ENCODE results near the gene PCDHGA11. TPM values are rescaled to one million over a fixed set of nuclear protein-coding genes. Genes with fewer than 3 reads are reported as not detected.
"Not testable (repeated sequence)": the region's sequence is repeated elsewhere in the genome, so short reads cannot be mapped to it uniquely, and the experiment has no call there.

PCDHGA11 gene
- total RNA-seq, 1 donor: 12.3 TPM

- H3K4me1 ChIP-seq (ENCODE audit: insufficient read depth, low read length): no peaks in the 10 kb centered on the region
- peaks cover 8% of the 10 kb centered on the region for H3K9me3 ChIP-seq (ENCODE audit: low read depth, low read length)
- no peak overlapping the region for H3K27ac ChIP-seq (ENCODE audit: low read depth, low read length)
- peak overlapping the region; percentile 21 for H3K4me2 ChIP-seq (ENCODE audit: insufficient read depth, low read length)
- peak overlapping the region; percentile 68 for H3K4me3 ChIP-seq (ENCODE audit: insufficient read depth, low read length)
- H3K27me3 ChIP-seq (ENCODE audit: insufficient read depth, low read length): peaks cover 16% of the 10 kb centered on the region
- TF ChIP-seq, protein P1, sequence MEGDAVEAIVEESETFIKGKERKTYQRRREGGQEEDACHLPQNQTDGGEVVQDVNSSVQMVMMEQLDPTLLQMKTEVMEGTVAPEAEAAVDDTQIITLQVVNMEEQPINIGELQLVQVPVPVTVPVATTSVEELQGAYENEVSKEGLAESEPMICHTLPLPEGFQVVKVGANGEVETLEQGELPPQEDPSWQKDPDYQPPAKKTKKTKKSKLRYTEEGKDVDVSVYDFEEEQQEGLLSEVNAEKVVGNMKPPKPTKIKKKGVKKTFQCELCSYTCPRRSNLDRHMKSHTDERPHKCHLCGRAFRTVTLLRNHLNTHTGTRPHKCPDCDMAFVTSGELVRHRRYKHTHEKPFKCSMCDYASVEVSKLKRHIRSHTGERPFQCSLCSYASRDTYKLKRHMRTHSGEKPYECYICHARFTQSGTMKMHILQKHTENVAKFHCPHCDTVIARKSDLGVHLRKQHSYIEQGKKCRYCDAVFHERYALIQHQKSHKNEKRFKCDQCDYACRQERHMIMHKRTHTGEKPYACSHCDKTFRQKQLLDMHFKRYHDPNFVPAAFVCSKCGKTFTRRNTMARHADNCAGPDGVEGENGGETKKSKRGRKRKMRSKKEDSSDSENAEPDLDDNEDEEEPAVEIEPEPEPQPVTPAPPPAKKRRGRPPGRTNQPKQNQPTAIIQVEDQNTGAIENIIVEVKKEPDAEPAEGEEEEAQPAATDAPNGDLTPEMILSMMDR (IDR thresholded peaks at IDR 0.05; ENCODE audit: extremely low read depth, low read depth, low read length): no peak
- no peak for DNase-seq (ENCODE audit: insufficient read length, low spot score, missing footprints)
- H4K20me1 ChIP-seq (ENCODE audit: insufficient read depth, low read length): no peaks in the 10 kb centered on the region
- H3K79me2 ChIP-seq (ENCODE audit: insufficient read depth, low read length): no peaks in the 10 kb centered on the region
- no peaks in the 10 kb centered on the region for H3K36me3 ChIP-seq (ENCODE audit: insufficient read depth, low read length)
- no peak overlapping the region for H2AFZ ChIP-seq (ENCODE audit: low read length)
These were observed 46.2 kb upstream of the PCDHGA11 start for GRCh38 chr5:141374627-141375026.

GRCh38 chr5:141375444-141376155, 45.3 kb upstream of the PCDHGA11 start:
- peaks cover 15% of the 10 kb centered on the region for H3K27me3 ChIP-seq (ENCODE audit: insufficient read depth, low read length)
- H3K27ac ChIP-seq (ENCODE audit: low read depth, low read length); H3K36me3 ChIP-seq (ENCODE audit: insufficient read depth, low read length); H3K9me3 ChIP-seq (ENCODE audit: low read depth, low read length); H3K79me2 ChIP-seq (ENCODE audit: insufficient read depth, low read length); H4K20me1 ChIP-seq (ENCODE audit: insufficient read depth, low read length); DNase-seq (ENCODE audit: insufficient read length, low spot score, missing footprints); H3K4me1 ChIP-seq (ENCODE audit: insufficient read depth, low read length); H3K4me2 ChIP-seq (ENCODE audit: insufficient read depth, low read length); H3K4me3 ChIP-seq (ENCODE audit: insufficient read depth, low read length); H2AFZ ChIP-seq (ENCODE audit: low read length): not testable (repeated sequence)

GRCh38 chr5:141382469-141383294, 38.2 kb upstream of the PCDHGA11 start, which contains the start of gene PCDHGA7:
Gene PCDHGA7, plus strand, starts transcription at chr5:141382742. Its CDS starts 158 bp downstream, at chr5:141382900.
- Histone ChIP-seq H2AFZ (ENCODE audit: low read length) (peak within 1 kb of the TSS; percentile 58), H3K27me3 (ENCODE audit: insufficient read depth, low read length) (no peaks in the 10 kb centered on the region), H3K79me2 (ENCODE audit: insufficient read depth, low read length) (no peaks in the 10 kb centered on the region), H3K9me3 (ENCODE audit: low read depth, low read length) (no peaks in the 10 kb centered on the region), H3K4me3 (ENCODE audit: insufficient read depth, low read length) (peak within 1 kb of the TSS; percentile 71), H3K4me1 (ENCODE audit: insufficient read depth, low read length) (no peaks in the 10 kb centered on the region), H3K36me3 (ENCODE audit: insufficient read depth, low read length) (no peaks in the 10 kb centered on the region), H4K20me1 (ENCODE audit: insufficient read depth, low read length) (no peaks in the 10 kb centered on the region), H3K27ac (ENCODE audit: low read depth, low read length) (no peak within 1 kb of the TSS), H3K4me2 (ENCODE audit: insufficient read depth, low read length) (peak within 1 kb of the TSS; percentile 77)
- TF ChIP-seq, protein P1 (IDR thresholded peaks at IDR 0.05; ENCODE audit: extremely low read depth, low read depth, low read length): peak; percentile 65
- DNase-seq (ENCODE audit: insufficient read length, low spot score, missing footprints): peak; percentile 93

DNA sequence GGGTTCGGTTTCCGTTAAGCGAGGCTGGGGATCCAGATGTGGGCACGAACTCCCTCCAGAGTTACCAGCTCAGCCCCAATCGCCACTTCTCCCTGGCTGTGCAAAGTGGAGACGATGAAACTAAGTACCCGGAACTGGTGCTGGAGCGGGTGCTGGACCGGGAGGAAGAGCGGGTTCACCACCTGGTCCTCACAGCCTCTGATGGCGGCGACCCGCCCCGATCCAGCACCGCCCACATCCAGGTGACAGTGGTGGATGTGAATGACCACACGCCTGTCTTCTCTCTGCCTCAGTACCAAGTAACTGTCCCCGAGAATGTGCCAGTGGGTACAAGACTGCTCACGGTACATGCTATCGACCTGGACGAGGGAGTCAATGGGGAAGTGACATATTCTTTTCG, 37.5 kb upstream of the PCDHGA11 start:
- Histone ChIP-seq H3K27me3 (ENCODE audit: insufficient read depth, low read length) (no peaks in the 10 kb centered on the region), H3K9me3 (ENCODE audit: low read depth, low read length) (peaks cover 2% of the 10 kb centered on the region), H4K20me1 (ENCODE audit: insufficient read depth, low read length) (no peaks in the 10 kb centered on the region), H3K79me2 (ENCODE audit: insufficient read depth, low read length) (no peaks in the 10 kb centered on the region), H3K4me2 (ENCODE audit: insufficient read depth, low read length) (peak overlapping the region; percentile 77), H3K36me3 (ENCODE audit: insufficient read depth, low read length) (no peaks in the 10 kb centered on the region), H2AFZ (ENCODE audit: low read length) (peak overlapping the region; percentile 58), H3K4me1 (ENCODE audit: insufficient read depth, low read length) (no peaks in the 10 kb centered on the region), H3K4me3 (ENCODE audit: insufficient read depth, low read length) (peak overlapping the region; percentile 71), H3K27ac (ENCODE audit: low read depth, low read length) (no peak overlapping the region)
- no peak for DNase-seq (ENCODE audit: insufficient read length, low spot score, missing footprints)
- TF ChIP-seq, protein P1 (IDR thresholded peaks at IDR 0.05; ENCODE audit: extremely low read depth, low read depth, low read length): no peak

All from osteoblast (primary cell).